22Rv1 (cell line): ENCODE measurements around the gene CBFB.

Experiments used
- ZFX ChIP-seq: fragments of 450-650 bp; IDR thresholded peaks from 2 replicates; pipeline ENCODE4 v1.6.1; 2017; ENCODE audit warnings: antibody characterized with exemption, borderline replicate concordance
- TF ChIP-seq, protein P1 (sequence below): fragments of 450-650 bp; IDR thresholded peaks from 2 replicates; pipeline ENCODE4 v1.5.1; 2017; ENCODE audit warnings: mild to moderate bottlenecking

DNA sequence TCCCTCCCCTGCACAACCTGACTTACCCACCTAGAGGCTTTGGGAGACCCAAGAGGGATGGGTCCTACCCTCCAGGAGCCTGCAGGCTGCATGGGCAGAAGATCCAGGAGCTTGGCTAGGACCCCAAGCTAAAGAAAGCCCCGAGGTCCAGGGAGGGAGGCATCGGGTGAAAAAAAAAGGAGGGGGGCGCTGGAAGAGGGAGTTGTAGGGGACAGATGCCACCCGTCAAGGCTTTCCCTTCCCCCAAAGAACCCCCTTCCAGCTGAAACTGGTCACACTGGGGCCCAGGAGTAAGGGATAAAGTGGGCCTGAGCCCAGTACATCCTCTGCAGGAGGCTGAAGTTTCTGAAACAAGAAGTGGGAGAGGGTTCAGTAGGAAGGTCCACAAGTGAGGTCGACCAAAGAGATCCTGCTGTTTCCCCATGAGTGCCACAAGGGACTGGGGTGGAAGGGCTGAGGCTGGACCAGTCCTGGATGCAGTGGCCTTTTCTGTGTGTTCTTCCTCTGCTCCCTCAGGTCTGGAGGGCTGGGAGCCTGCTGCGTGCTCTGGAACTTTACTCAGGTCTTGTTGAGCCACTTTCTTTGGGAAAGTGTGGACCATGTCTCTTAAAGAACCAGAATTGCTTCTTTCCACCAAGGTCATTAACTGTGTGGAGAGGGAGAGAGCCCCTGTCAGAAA lies 14.2 kb upstream of the CBFB start:
- TF ChIP-seq, protein P1, sequence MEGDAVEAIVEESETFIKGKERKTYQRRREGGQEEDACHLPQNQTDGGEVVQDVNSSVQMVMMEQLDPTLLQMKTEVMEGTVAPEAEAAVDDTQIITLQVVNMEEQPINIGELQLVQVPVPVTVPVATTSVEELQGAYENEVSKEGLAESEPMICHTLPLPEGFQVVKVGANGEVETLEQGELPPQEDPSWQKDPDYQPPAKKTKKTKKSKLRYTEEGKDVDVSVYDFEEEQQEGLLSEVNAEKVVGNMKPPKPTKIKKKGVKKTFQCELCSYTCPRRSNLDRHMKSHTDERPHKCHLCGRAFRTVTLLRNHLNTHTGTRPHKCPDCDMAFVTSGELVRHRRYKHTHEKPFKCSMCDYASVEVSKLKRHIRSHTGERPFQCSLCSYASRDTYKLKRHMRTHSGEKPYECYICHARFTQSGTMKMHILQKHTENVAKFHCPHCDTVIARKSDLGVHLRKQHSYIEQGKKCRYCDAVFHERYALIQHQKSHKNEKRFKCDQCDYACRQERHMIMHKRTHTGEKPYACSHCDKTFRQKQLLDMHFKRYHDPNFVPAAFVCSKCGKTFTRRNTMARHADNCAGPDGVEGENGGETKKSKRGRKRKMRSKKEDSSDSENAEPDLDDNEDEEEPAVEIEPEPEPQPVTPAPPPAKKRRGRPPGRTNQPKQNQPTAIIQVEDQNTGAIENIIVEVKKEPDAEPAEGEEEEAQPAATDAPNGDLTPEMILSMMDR, result no peak
- TF ChIP-seq ZFX, result no peak
